K562 (cell line): Measurements from ENCODE around the gene MTERF4. TPM values are rescaled to one million over a fixed set of nuclear protein-coding genes. Genes with fewer than 3 reads are reported as not detected.

Source experiments
- ATAC-seq: fragments of 200-7000 bp; cut with Tn5 transposase; 3 replicates; pipeline ENCODE4 v1.9.1; 2020; ENCODE audit warnings: moderate library complexity
- BruUV-seq: library from RNA; stranded (reverse); fragments of 400-500 nt; replicated peaks from 2 replicates; lab custom pipeline; 2021; lab: Mats Ljungman, UMichigan
- CTCF ChIA-PET: fragments of 300-600 bp; formaldehyde crosslinking; extraction: SDS; loops from one replicate; lab custom pipeline; 2021; ENCODE audit warnings: low intra/inter-chr PET ratio; lab: Yijun Ruan, JAX
- POLR2A ChIA-PET: fragments of 300-600, 350-650 bp; sonication (Branson Sonifier 250); formaldehyde crosslinking; extraction: SDS; loops from one replicate; lab custom pipeline; 2021; ENCODE audit warnings: antibody characterized with exemption, inconsistent platforms; lab: Yijun Ruan, JAX
- DNase-seq, 4 experiments: peaks; one replicate each; pipeline versions ENCODE4 v3.0.0 to v3.0.0-alpha.2; 2011 to 2018; ENCODE audit warnings: low spot score in 3 of 4, mixed read lengths in 3 of 4; ENCODE audit errors: extremely low read depth in 1 of 4
- FAIRE-seq: peaks from 2 replicates; lab custom pipeline; 2011; peaks lifted over from hg19 to GRCh38; lab: Jason Lieb, UNC
- H2AFZ ChIP-seq: 2 replicates; pipeline ENCODE4 v1.6.0; 2011; ENCODE audit warnings: low read depth, low read length, control low read depth, inconsistent platforms
- H3K27ac ChIP-seq: fragments of 200-600 bp; 3 replicates; pipeline ENCODE4 v1.8.0; 2011; ENCODE audit warnings: low read depth, mild to moderate bottlenecking, control low read depth, inconsistent platforms, low read length, moderate library complexity, mixed read lengths; ENCODE audit errors: extremely low read depth
- H3K27me3 ChIP-seq, 2 experiments: fragments of 300-600 bp in 1 of 2; 2 replicates in 1 of 2; 3 replicates in 1 of 2; pipeline versions ENCODE4 v1.6.0 to v1.8.0; 2011; ENCODE audit warnings: inconsistent platforms in 2 of 2, low read length in 2 of 2, mild to moderate bottlenecking in 1 of 2, mixed read lengths in 1 of 2, moderate library complexity in 1 of 2; ENCODE audit not compliant: control insufficient read depth in 2 of 2, insufficient read depth in 2 of 2
- H3K36me3 ChIP-seq: fragments of 300-600 bp; 3 replicates; pipeline ENCODE4 v1.8.0; 2011; ENCODE audit warnings: mild to moderate bottlenecking, low read length, inconsistent platforms; ENCODE audit not compliant: control insufficient read depth, insufficient read depth
- H3K4me1 ChIP-seq, 2 experiments: fragments of 200-600 bp in 1 of 2; replicated peaks in 1 of 2; 2 replicates in 1 of 2; 3 replicates in 1 of 2; pipeline versions ENCODE4 v1.5.1 to v1.8.0; 2011; ENCODE audit warnings: inconsistent platforms in 2 of 2, low read length in 2 of 2, mild to moderate bottlenecking in 1 of 2, mixed read lengths in 1 of 2, moderate library complexity in 1 of 2; ENCODE audit not compliant: control insufficient read depth in 2 of 2, insufficient read depth in 2 of 2
- H3K4me2 ChIP-seq: 2 replicates; pipeline ENCODE4 v1.6.1; 2011; ENCODE audit warnings: low read length, control low read depth, inconsistent platforms, mixed read lengths; ENCODE audit not compliant: insufficient read depth
- H3K4me3 ChIP-seq: fragments of 200-600 bp; sonication (generic), shearing (Covaris generic); 2 replicates; pipeline ENCODE4 v1.5.1; 2016; ENCODE audit warnings: control low read depth, inconsistent platforms
- H3K79me2 ChIP-seq: fragments of 200-600 bp; 3 replicates; pipeline ENCODE4 v1.8.0; 2011; ENCODE audit warnings: low read length, inconsistent platforms; ENCODE audit not compliant: control insufficient read depth, insufficient read depth
- H3K9ac ChIP-seq, 2 experiments: 2 replicates each; pipeline versions ENCODE4 v1.6.0 to v1.6.1; 2011; ENCODE audit warnings: low read depth in 2 of 2, low read length in 2 of 2, control low read depth in 1 of 2, inconsistent platforms in 1 of 2, mild to moderate bottlenecking in 1 of 2, mixed read lengths in 1 of 2; ENCODE audit not compliant: insufficient read depth in 1 of 2
- H3K9me1 ChIP-seq: one replicate; pipeline ENCODE4 v1.6.0; 2011; ENCODE audit warnings: inconsistent platforms, mild to moderate bottlenecking, low read length, moderate library complexity; ENCODE audit not compliant: control insufficient read depth, insufficient read depth
- H3K9me3 ChIP-seq: replicated peaks from 2 replicates; pipeline ENCODE4 v1.5.1; 2011; ENCODE audit warnings: low read depth, low read length, inconsistent platforms; ENCODE audit not compliant: control insufficient read depth, insufficient read depth
- H4K20me1 ChIP-seq: replicated peaks from 2 replicates; pipeline ENCODE4 v1.6.1; 2011; ENCODE audit warnings: low read length, inconsistent platforms, mixed read lengths; ENCODE audit not compliant: control insufficient read depth, insufficient read depth
- HMG20A ChIP-seq: fragments of 450-650 bp; formaldehyde crosslinking; conservative IDR thresholded peaks from 2 replicates; pipeline ENCODE4 v1.4.0; 2020; ENCODE audit warnings: mild to moderate bottlenecking, mixed read lengths
- NUFIP1 ChIP-seq: fragments of 450-650 bp; IDR thresholded peaks from 2 replicates; pipeline ENCODE4 v1.6.1; 2018; ENCODE audit not compliant: partially characterized antibody
- POLR2G ChIP-seq: fragments of 200-400 bp; formaldehyde crosslinking; IDR thresholded peaks from 2 replicates; pipeline ENCODE4 v1.6.1; 2017; ENCODE audit warnings: low read depth, mild to moderate bottlenecking, antibody characterized with exemption, low read length, moderate library complexity
- TFAP4 ChIP-seq: sonication (generic); formaldehyde crosslinking; IDR thresholded peaks from 2 replicates; pipeline ENCODE4 v1.8.0; 2022; ENCODE audit warnings: missing genetic modification reagents, mild to moderate bottlenecking, moderate library complexity, borderline replicate concordance
- ZSCAN29 ChIP-seq: fragments of 450-650 bp; IDR thresholded peaks from 2 replicates; pipeline ENCODE4 v1.6.1; 2017
- WGBS: fragments of 100-300 bp; shearing (Covaris generic); methylation state at CpG from one replicate; pipeline ENCODE4 v1.1.6; 2016; ENCODE audit warnings: low coverage, mixed read lengths; ENCODE audit not compliant: insufficient coverage; ENCODE audit errors: missing lambda C conversion rate; 5-methylcytosine and 5-hydroxymethylcytosine counted together
- in situ Hi-C: fragments of 300-500 bp; cut with MboI; formaldehyde crosslinking; loops from 4 replicates; pipeline ENCODE4 v1.15.0; 2018; ENCODE audit warnings: inconsistent platforms, mixed read lengths
- intact Hi-C: fragments of 100-400 bp; cut with micrococcal nuclease; formaldehyde crosslinking; loops from 2 replicates; pipeline ENCODE4 v1.14.2; 2022
- polyA plus RNA-seq, 8 experiments: library from polyadenylated mRNA; depleted of rRNA in 4 of 8; stranded (reverse) in 5 of 8; unstranded in 3 of 8; fragments of >200 nt; fragmentation: Nextera tagmentation in 2 of 8; fragmentation: Illumina TruSeq in 1 of 8; extraction: Ambion mirVana in 2 of 8; extraction: Trizol in 1 of 8; gene quantifications; 2 replicates each; pipeline versions ENCODE4 v1.2.1 to v1.2.3, GENCODE V29; 2011 to 2014; ENCODE audit warnings: inconsistent platforms in 1 of 8, missing spikeins in 1 of 8
- total RNA-seq, 7 experiments: library from RNA; depleted of rRNA in 6 of 7; stranded (reverse); fragments of >200 nt in 6 of 7; fragmentation: Illumina TruSeq in 2 of 7; extraction: Trizol in 2 of 7; gene quantifications; 2 replicates each; pipeline versions ENCODE4 v1.2.1 to v1.2.3, GENCODE V29; 2011 to 2021; ENCODE audit warnings: low replicate concordance in 1 of 7

Gene MTERF4
- total and polyA plus RNA-seq, 9 of the 15 experiments (the other 6 are each of a cell fraction or from before 2014, with no cell fraction given): 15.3 to 29.6 (median 21.2) TPM

- TF ChIP-seq TFAP4 (no peak), NUFIP1 (no peak)
These were observed 19.6 kb downstream of the MTERF4 start (continued) for GRCh38 chr2:241082341-241083090.

- Histone ChIP-seq H3K79me2 (no peaks in the 10 kb centered on the region), H3K27ac (no peak overlapping the region), H3K9me1 (no peaks in the 10 kb centered on the region), H4K20me1 (no peaks in the 10 kb centered on the region), H3K9me3 (no peaks in the 10 kb centered on the region), H3K4me2 (no peak overlapping the region), H3K4me3 (no peak overlapping the region), H2AFZ (no peak overlapping the region), H3K27me3 (no peaks in the 10 kb centered on the region), H3K36me3 (no peaks in the 10 kb centered on the region; the same call in 2 of the 3 replicates), H3K9ac (no peak overlapping the region), H3K4me1 (peaks cover 0 to 7% of the 10 kb centered on the region in 2 experiments; a peak in 2 of 5 replicates)
- no TSS peak for BruUV-seq
- DNase-seq (no peak), ATAC-seq (no peak), FAIRE-seq (no peak)
- TF ChIP-seq ZSCAN29 (no peak), HMG20A (CRISPR knock-in tag) (no peak), POLR2G (0 out of 2 replicates have a peak, but pooled peaks have one; percentile 37)
- intact Hi-C loops: no loop called here
- in situ Hi-C loops: no loop called here
- ChIA-PET POLR2A (interaction anchor here (0.6 kb wide), 2 partner anchors 10 to 360 kb away, joined by 3 read pairs; no protein-coding TSS in a partner anchor), CTCF (no interaction called here)
- WGBS: 67% methylated on average over 9 of the region's 28 CpGs
These were observed 20.3 kb downstream of the MTERF4 start for GRCh38 chr2:241081643-241082340.
